IMR-90 (cell line): ENCODE data around the gene TMEFF1. TPM values are rescaled to one million over a fixed set of nuclear protein-coding genes. Genes with fewer than 3 reads are reported as not detected.
A peak's percentile ranks its signal among the peaks of the same experiment; 100 is the strongest.

ENCODE experiments used
- ATAC-seq: fragments of 200-7000 bp; cut with Tn5 transposase; 2 replicates; pipeline ENCODE4 v1.9.1; 2020; ENCODE audit warnings: low read depth, mild to moderate bottlenecking, moderate library complexity
- BruUV-seq: library from RNA; stranded (reverse); fragments of 400-500 nt; replicated peaks from 2 replicates; lab custom pipeline; 2021; lab: Mats Ljungman, UMichigan
- CTCF ChIA-PET: fragments of 300-600 bp; formaldehyde crosslinking; extraction: SDS; loops from one replicate; lab custom pipeline; 2021; ENCODE audit warnings: antibody characterized with exemption; lab: Yijun Ruan, JAX
- POLR2A ChIA-PET: fragments of 300-600 bp; sonication (Branson Sonifier 250); formaldehyde crosslinking; loops from one replicate; lab custom pipeline; 2022; ENCODE audit warnings: antibody characterized with exemption; ENCODE audit not compliant: unreplicated experiment; lab: Charles Lee
- DNase-seq: peaks from one replicate; pipeline ENCODE4 v3.0.0; 2013
- H2AFZ ChIP-seq: replicated peaks from 2 replicates; pipeline ENCODE3; 2013; ENCODE audit warnings: low read length, mild to moderate bottlenecking; ENCODE audit not compliant: poor library complexity
- H2AK5ac ChIP-seq: 2 replicates; pipeline ENCODE4 v1.6.1; 2013; ENCODE audit warnings: low read depth, low read length, inconsistent platforms
- H2AK9ac ChIP-seq: replicated peaks from 2 replicates; pipeline ENCODE3; 2013; ENCODE audit warnings: mild to moderate bottlenecking, low read depth, low read length, moderate library complexity; ENCODE audit not compliant: poor library complexity
- H2BK120ac ChIP-seq: 2 replicates; pipeline ENCODE4 v1.6.1; 2013; ENCODE audit warnings: low read depth, low read length, inconsistent platforms
- H2BK15ac ChIP-seq: 3 replicates; pipeline ENCODE4 v1.6.1; 2013; ENCODE audit warnings: low read depth, low read length, inconsistent platforms
- H2BK20ac ChIP-seq: 2 replicates; pipeline ENCODE4 v1.6.1; 2013; ENCODE audit warnings: low read depth, mild to moderate bottlenecking, inconsistent platforms, low read length, moderate library complexity
- H2BK5ac ChIP-seq: 2 replicates; pipeline ENCODE4 v1.6.1; 2013; ENCODE audit warnings: mild to moderate bottlenecking, low read depth, low read length, inconsistent platforms; ENCODE audit not compliant: poor library complexity, severe bottlenecking
- H3K14ac ChIP-seq: replicated peaks from 2 replicates; pipeline ENCODE4 v1.6.1; 2013; ENCODE audit warnings: low read depth, low read length, inconsistent platforms
- H3K18ac ChIP-seq: 2 replicates; pipeline ENCODE4 v1.6.1; 2013; ENCODE audit warnings: low read depth, low read length, control low read depth
- H3K23ac ChIP-seq: 2 replicates; pipeline ENCODE4 v1.6.1; 2013; ENCODE audit warnings: low read depth, low read length, inconsistent platforms
- H3K27ac ChIP-seq: 2 replicates; pipeline ENCODE4 v1.5.1; 2013; ENCODE audit warnings: mild to moderate bottlenecking, control low read depth, low read length; ENCODE audit not compliant: insufficient read depth
- H3K27me3 ChIP-seq: 2 replicates; pipeline ENCODE4 v1.6.1; 2013; ENCODE audit warnings: low read length; ENCODE audit not compliant: control insufficient read depth, insufficient read depth
- H3K36me3 ChIP-seq: 2 replicates; pipeline ENCODE4 v1.6.1; 2013; ENCODE audit warnings: low read length, mixed read lengths; ENCODE audit not compliant: control insufficient read depth, insufficient read depth
- H3K4ac ChIP-seq: 2 replicates; pipeline ENCODE4 v1.6.1; 2013; ENCODE audit warnings: low read depth, low read length, inconsistent platforms
- H3K4me1 ChIP-seq: 2 replicates; pipeline ENCODE4 v1.6.1; 2013; ENCODE audit warnings: low read length, mixed read lengths; ENCODE audit not compliant: control insufficient read depth, insufficient read depth
- H3K4me2 ChIP-seq: 2 replicates; pipeline ENCODE4 v1.6.1; 2013; ENCODE audit warnings: low read depth, mild to moderate bottlenecking, control low read depth, low read length, moderate library complexity
- H3K4me3 ChIP-seq: 2 replicates; pipeline ENCODE4 v1.5.1; 2013; ENCODE audit warnings: low read depth, mild to moderate bottlenecking, control low read depth, low read length, moderate library complexity; ENCODE audit not compliant: insufficient read depth
- H3K56ac ChIP-seq: 2 replicates; pipeline ENCODE4 v1.6.1; 2013; ENCODE audit warnings: low read length, inconsistent platforms; ENCODE audit not compliant: insufficient read depth; ENCODE audit errors: extremely low read depth
- H3K79me1 ChIP-seq, 2 experiments: 2 replicates each; pipeline ENCODE4 v1.6.1; 2013; ENCODE audit warnings: low read length in 2 of 2, inconsistent platforms in 1 of 2, low read depth in 1 of 2
- H3K9ac ChIP-seq: 2 replicates; pipeline ENCODE4 v1.6.1; 2013; ENCODE audit warnings: low read depth, low read length, control low read depth
- H3K9me1 ChIP-seq: 2 replicates; pipeline ENCODE4 v1.6.1; 2013; ENCODE audit warnings: low read length, inconsistent platforms; ENCODE audit not compliant: insufficient read depth
- H3K9me3 ChIP-seq: 2 replicates; pipeline ENCODE4 v1.6.1; 2013; ENCODE audit warnings: low read length; ENCODE audit not compliant: control insufficient read depth, insufficient read depth
- H4K20me1 ChIP-seq: 2 replicates; pipeline ENCODE4 v1.6.1; 2013; ENCODE audit warnings: low read length, inconsistent platforms; ENCODE audit not compliant: insufficient read depth
- H4K5ac ChIP-seq: 2 replicates; pipeline ENCODE4 v1.6.1; 2013; ENCODE audit warnings: mild to moderate bottlenecking, low read depth, low read length, control low read depth
- H4K8ac ChIP-seq, 2 experiments: 2 replicates each; pipeline ENCODE4 v1.6.1; 2013; ENCODE audit warnings: low read depth in 2 of 2, low read length in 2 of 2, control low read depth in 1 of 2, inconsistent platforms in 1 of 2
- H4K91ac ChIP-seq: 2 replicates; pipeline ENCODE4 v1.6.1; 2013; ENCODE audit warnings: low read depth, low read length, inconsistent platforms; ENCODE audit not compliant: insufficient read depth
- FOS ChIP-seq: fragments of 150-350 bp; IDR thresholded peaks from 2 replicates; pipeline ENCODE4 v1.6.1; 2016; ENCODE audit warnings: low read depth, low read length
- MXI1 ChIP-seq: IDR thresholded peaks from 2 replicates; pipeline ENCODE4 v1.6.1; 2012; ENCODE audit warnings: low read depth, mild to moderate bottlenecking, low read length, moderate library complexity, borderline replicate concordance
- RAD21 ChIP-seq: IDR thresholded peaks from 2 replicates; pipeline ENCODE4 v1.6.1; 2012; ENCODE audit warnings: low read length, improper control_type of control experiment
- SMC3 ChIP-seq: fragments of 150-350 bp; IDR thresholded peaks from 2 replicates; pipeline ENCODE4 v1.6.1; 2016; ENCODE audit warnings: low read depth, mild to moderate bottlenecking, antibody characterized with exemption, low read length, moderate library complexity
- dilution Hi-C: fragments of 300-500 bp; cut with HindIII; formaldehyde crosslinking; loops from one replicate; pipeline ENCODE4 v1.14.3; 2018; ENCODE audit warnings: low sequenced_read_pairs; ENCODE audit not compliant: unreplicated experiment
- in situ Hi-C: fragments of 300-500 bp; cut with MboI; formaldehyde crosslinking; loops from 3 replicates; pipeline ENCODE4 v1.14.3; 2019; ENCODE audit warnings: low sequenced_read_pairs, inconsistent platforms, mixed read lengths
- intact Hi-C: fragments of 100-400 bp; cut with micrococcal nuclease; formaldehyde crosslinking; loops from 2 replicates; pipeline ENCODE4 v1.10.0; 2022
- polyA plus RNA-seq, 3 experiments: library from polyadenylated mRNA; depleted of rRNA; stranded (reverse); fragments of >200 nt; gene quantifications; 2 replicates each; pipeline ENCODE4 v1.2.3, GENCODE V29; 2012; ENCODE audit warnings: low replicate concordance in 1 of 3
- total RNA-seq: library from RNA; depleted of rRNA; stranded (reverse); fragments of >200 nt; gene quantifications from 2 replicates; pipeline ENCODE4 v1.2.3, GENCODE V29; 2012
- TF ChIP-seq, protein P1 (sequence below): conservative IDR thresholded peaks from 2 replicates; pipeline ENCODE4 v1.5.1; 2012; ENCODE audit warnings: mild to moderate bottlenecking, low read depth, low read length, improper control_type of control experiment

Gene TMEFF1
- total and polyA plus RNA-seq, 2 of the 4 experiments (the other 2 are of a cell fraction) = 0.62 to 0.90 TPM

DNA sequence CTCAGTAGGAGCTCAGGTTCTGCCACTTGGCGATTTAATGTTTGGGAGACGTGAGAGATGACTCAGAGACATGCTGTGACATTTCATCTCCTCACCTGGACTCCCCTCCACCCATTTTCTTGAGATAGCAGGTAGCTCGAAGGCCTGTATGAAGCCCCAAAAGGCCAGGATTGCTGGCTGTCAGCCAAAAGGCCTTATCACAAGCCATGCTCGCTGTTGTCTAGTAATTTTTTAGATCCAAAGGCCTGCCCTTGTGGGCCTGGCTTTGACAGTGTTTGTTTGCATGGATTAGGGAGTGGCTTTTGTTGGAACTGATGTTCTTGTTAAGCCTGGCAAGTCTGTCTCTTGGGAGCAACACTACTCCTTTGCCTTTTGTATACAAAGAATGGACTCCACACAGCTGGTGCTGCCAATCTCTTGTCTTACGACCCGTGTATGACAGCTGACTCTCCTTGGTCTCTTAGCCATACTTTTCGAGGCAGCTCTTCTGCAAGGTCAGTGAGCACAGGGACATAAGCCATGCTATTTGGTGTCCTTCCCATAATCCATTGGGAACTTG is 127.7 kb downstream of the TMEFF1 start (continued):
- no peak for TF ChIP-seq RAD21

DNA sequence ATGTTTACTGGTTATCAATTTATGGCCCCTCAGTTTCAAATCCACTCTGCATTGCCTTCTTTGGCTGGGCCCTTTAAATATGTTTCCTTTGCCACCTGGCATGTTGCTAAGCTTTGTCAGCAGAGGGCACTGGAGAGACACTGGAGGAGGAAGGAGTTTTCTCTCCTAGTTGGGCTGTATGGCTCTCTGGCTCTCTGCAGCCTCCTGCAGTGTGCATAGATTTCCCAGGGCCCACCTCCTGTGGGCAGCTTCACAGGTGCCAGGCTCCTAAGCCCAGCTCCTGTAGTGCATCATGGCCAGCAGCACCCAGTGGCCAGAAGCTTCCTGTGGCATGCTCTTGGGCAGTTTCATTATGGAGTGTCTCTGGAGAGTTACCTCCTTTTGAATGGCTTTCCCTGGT is 128.3 kb downstream of the TMEFF1 start:
- Histone ChIP-seq H3K27ac (no peak overlapping the region), H3K4me2 (no peak overlapping the region), H4K20me1 (no peaks in the 10 kb centered on the region), H3K27me3 (no peaks in the 10 kb centered on the region; the same call in 1 of the 2 replicates), H2BK120ac (no peak overlapping the region), H2AK9ac (peak overlapping the region; percentile 20), H2BK20ac (no peak overlapping the region), H2BK5ac (no peak overlapping the region), H3K56ac (no peak overlapping the region), H3K9me3 (no peaks in the 10 kb centered on the region), H4K91ac (no peak overlapping the region), H3K18ac (no peak overlapping the region), H3K14ac (no peak overlapping the region), H4K5ac (no peak overlapping the region), H2AK5ac (no peak overlapping the region), H3K23ac (no peak overlapping the region), H2BK15ac (no peak overlapping the region), H4K8ac (no peak overlapping the region), H3K4me3 (no peak overlapping the region), H2AFZ (no peak overlapping the region), H3K4ac (no peak overlapping the region), H3K9me1 (no peaks in the 10 kb centered on the region), H3K79me1 (no peaks in the 10 kb centered on the region; a peak in 1 of 4 replicates), H3K36me3 (no peaks in the 10 kb centered on the region), H3K4me1 (peaks cover 1% of the 10 kb centered on the region; the same call in 1 of the 2 replicates), H3K9ac (no peak overlapping the region)
- TF ChIP-seq FOS = no peak
- no peak for TF ChIP-seq MXI1
- TF ChIP-seq, protein P1, sequence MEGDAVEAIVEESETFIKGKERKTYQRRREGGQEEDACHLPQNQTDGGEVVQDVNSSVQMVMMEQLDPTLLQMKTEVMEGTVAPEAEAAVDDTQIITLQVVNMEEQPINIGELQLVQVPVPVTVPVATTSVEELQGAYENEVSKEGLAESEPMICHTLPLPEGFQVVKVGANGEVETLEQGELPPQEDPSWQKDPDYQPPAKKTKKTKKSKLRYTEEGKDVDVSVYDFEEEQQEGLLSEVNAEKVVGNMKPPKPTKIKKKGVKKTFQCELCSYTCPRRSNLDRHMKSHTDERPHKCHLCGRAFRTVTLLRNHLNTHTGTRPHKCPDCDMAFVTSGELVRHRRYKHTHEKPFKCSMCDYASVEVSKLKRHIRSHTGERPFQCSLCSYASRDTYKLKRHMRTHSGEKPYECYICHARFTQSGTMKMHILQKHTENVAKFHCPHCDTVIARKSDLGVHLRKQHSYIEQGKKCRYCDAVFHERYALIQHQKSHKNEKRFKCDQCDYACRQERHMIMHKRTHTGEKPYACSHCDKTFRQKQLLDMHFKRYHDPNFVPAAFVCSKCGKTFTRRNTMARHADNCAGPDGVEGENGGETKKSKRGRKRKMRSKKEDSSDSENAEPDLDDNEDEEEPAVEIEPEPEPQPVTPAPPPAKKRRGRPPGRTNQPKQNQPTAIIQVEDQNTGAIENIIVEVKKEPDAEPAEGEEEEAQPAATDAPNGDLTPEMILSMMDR = peak; percentile 68
- peak; percentile 41 for TF ChIP-seq RAD21
- peak; percentile 38 for TF ChIP-seq SMC3
- no TSS peak for BruUV-seq
- DNase-seq (peak; percentile 55), ATAC-seq (peak; percentile 73)
- intact Hi-C loops = loop anchor here (10.0 kb wide), 1 partner anchor 634 kb away; no protein-coding TSS in a partner anchor
- ChIA-PET POLR2A (no interaction called here), CTCF (interaction anchor here (0.6 to 2.8 kb wide), 11 partner anchors 9 to 710 kb away, joined by 3 to 38 read pairs (median 4); no protein-coding TSS in a partner anchor)
- in situ Hi-C loops = no loop called here
- dilution Hi-C loops = no loop called here
